ENCODE data around the gene TBX15.

TBX15 gene

GRCh38 chr1:118868387-118868786 lies 119.8 kb downstream of the TBX15 start:
- TF ChIP-seq CTCF (IDR thresholded peaks at IDR 0.05; ENCODE audit: borderline replicate concordance, control extremely low read depth, extremely low read depth, insufficient read depth, missing control alignments): no peak
- in situ Hi-C loops (cut with MboI; ENCODE audit: low sequenced_read_pairs, unreplicated experiment): no loop called here
- DNase-seq (ENCODE audit: low spot score): no peak

- no peak for TF ChIP-seq CTCF (IDR thresholded peaks at IDR 0.05; ENCODE audit: borderline replicate concordance, control extremely low read depth, extremely low read depth, insufficient read depth, missing control alignments)
- DNase-seq (ENCODE audit: low spot score): no peak
- in situ Hi-C loops (cut with MboI; ENCODE audit: low sequenced_read_pairs, unreplicated experiment): no loop called here
Measured at GRCh38 chr1:118866330-118866729, 121.8 kb downstream of the TBX15 start.

DNA sequence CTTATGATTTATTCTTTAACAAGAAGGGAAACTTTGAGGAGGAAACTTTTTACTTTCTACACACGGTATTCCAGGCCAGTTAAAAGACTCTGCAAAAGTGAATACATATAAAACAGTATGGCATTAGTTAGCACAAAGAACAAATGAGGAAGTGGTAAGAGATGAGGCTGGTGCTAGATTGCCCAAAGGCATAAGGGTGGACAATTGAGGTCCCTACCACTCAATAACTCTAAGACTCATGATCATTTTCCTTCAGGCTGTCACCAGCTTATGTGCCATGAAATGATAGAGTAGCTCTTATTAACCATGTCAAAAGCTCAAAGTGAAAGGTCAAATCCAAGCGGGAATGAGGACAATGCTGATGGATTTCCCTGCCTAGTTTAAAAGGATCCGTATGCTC lies 124.5 kb downstream of the TBX15 start:
- no peak for DNase-seq (ENCODE audit: low spot score)
- in situ Hi-C loops (cut with MboI; ENCODE audit: low sequenced_read_pairs, unreplicated experiment): no loop called here
- TF ChIP-seq CTCF (IDR thresholded peaks at IDR 0.05; ENCODE audit: borderline replicate concordance, control extremely low read depth, extremely low read depth, insufficient read depth, missing control alignments): no peak

DNA sequence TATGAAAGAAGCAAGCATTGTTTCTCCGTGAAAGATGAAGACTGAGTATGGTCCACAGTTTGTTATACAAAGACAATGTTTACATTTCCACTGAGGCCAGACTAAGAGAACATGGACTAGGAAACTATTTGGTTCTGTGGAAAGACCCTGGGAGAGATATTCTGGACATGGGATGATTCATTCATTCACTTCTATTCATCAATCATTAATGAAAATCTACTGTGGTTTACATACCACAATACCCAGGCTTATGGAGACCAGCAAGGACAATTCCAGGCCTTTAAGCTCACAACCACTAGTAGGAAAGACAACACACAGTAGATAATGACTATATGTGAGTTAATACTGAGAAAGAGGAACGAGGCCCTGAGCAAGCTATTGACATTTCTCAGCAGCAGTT lies 125.4 kb downstream of the TBX15 start:
- DNase-seq (ENCODE audit: low spot score): no peak
- in situ Hi-C loops (cut with MboI; ENCODE audit: low sequenced_read_pairs, unreplicated experiment): no loop called here
- no peak for TF ChIP-seq CTCF (IDR thresholded peaks at IDR 0.05; ENCODE audit: borderline replicate concordance, control extremely low read depth, extremely low read depth, insufficient read depth, missing control alignments)

- TF ChIP-seq CTCF (IDR thresholded peaks at IDR 0.05; ENCODE audit: borderline replicate concordance, control extremely low read depth, extremely low read depth, insufficient read depth, missing control alignments): no peak
- in situ Hi-C loops (cut with MboI; ENCODE audit: low sequenced_read_pairs, unreplicated experiment): no loop called here
- DNase-seq (ENCODE audit: low spot score): no peak
Measured at GRCh38 chr1:118861216-118861615, 126.9 kb downstream of the TBX15 start.

- in situ Hi-C loops (cut with MboI; ENCODE audit: low sequenced_read_pairs, unreplicated experiment): no loop called here
- TF ChIP-seq CTCF (IDR thresholded peaks at IDR 0.05; ENCODE audit: borderline replicate concordance, control extremely low read depth, extremely low read depth, insufficient read depth, missing control alignments): no peak
- no peak for DNase-seq (ENCODE audit: low spot score)
Measured at GRCh38 chr1:118859999-118860398, 128.1 kb downstream of the TBX15 start.

GRCh38 chr1:118846443-118846842 lies 141.7 kb downstream of the TBX15 start:
- in situ Hi-C loops (cut with MboI; ENCODE audit: low sequenced_read_pairs, unreplicated experiment): loop anchor here (10.0 kb wide), 1 partner anchor 62 kb away; no protein-coding TSS in a partner anchor
- no peak for TF ChIP-seq CTCF (IDR thresholded peaks at IDR 0.05; ENCODE audit: borderline replicate concordance, control extremely low read depth, extremely low read depth, insufficient read depth, missing control alignments)
- DNase-seq (ENCODE audit: low spot score): no peak

All from GM13976 (cell line).